GM15510 (cell line): Measurements from ENCODE around the gene FAM110D.

Source experiments
- POLR2A ChIP-seq: IDR thresholded peaks from 3 replicates; pipeline ENCODE4 v1.6.1; 2011; ENCODE audit warnings: borderline replicate concordance; ENCODE audit not compliant: insufficient read length; ENCODE audit errors: extremely low read depth

Gene FAM110D

GRCh38 chr1:26124418-26125331, 34.2 kb upstream of the FAM110D start:
- TF ChIP-seq POLR2A, result no peak

- no peak for TF ChIP-seq POLR2A
Measured at GRCh38 chr1:26125382-26125781, 33.5 kb upstream of the FAM110D start.

GRCh38 chr1:26125946-26126320, 32.9 kb upstream of the FAM110D start:
- no peak for TF ChIP-seq POLR2A

- TF ChIP-seq POLR2A, result no peak
Measured at GRCh38 chr1:26126321-26127084, 32.4 kb upstream of the FAM110D start.

GRCh38 chr1:26127235-26128163, 31.4 kb upstream of the FAM110D start:
- no peak for TF ChIP-seq POLR2A

GRCh38 chr1:26129778-26130177, 29.1 kb upstream of the FAM110D start:
- no peak for TF ChIP-seq POLR2A

GRCh38 chr1:26130695-26131094, 28.2 kb upstream of the FAM110D start:
- no peak for TF ChIP-seq POLR2A

GRCh38 chr1:26132128-26132833, 26.6 kb upstream of the FAM110D start:
- no peak for TF ChIP-seq POLR2A

GRCh38 chr1:26132834-26133167, 26.1 kb upstream of the FAM110D start:
- no peak for TF ChIP-seq POLR2A

- no peak for TF ChIP-seq POLR2A
Measured at GRCh38 chr1:26134466-26134865, 24.4 kb upstream of the FAM110D start.

GRCh38 chr1:26138974-26139558, 19.8 kb upstream of the FAM110D start:
- TF ChIP-seq POLR2A, result no peak

- no peak for TF ChIP-seq POLR2A
Measured at GRCh38 chr1:26142159-26142558, 16.7 kb upstream of the FAM110D start.

- no peak for TF ChIP-seq POLR2A
Measured at GRCh38 chr1:26145041-26145959, 13.6 kb upstream of the FAM110D start.
